ENCODE data around the gene CCNL1.

Gene CCNL1

DNA sequence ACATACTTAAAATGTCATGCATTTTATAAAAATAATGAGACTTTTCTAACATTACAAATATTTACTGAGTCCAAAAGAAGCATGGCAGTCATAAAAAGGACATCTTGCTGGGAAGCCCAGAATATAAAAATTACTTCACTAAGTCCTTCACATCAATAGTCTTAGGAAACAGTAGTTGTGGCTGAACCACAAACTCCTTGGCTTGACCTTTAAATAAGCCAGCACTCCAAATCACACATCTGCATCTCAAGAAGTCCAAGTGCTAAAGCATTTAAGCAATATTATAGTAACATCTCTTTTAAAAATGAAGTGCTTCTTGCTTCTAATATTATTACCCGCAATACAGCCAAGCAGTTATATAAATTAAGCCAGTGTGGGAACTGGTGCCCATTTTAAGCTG, 8.8 kb downstream of the CCNL1 start:
- TF ChIP-seq, protein P1, sequence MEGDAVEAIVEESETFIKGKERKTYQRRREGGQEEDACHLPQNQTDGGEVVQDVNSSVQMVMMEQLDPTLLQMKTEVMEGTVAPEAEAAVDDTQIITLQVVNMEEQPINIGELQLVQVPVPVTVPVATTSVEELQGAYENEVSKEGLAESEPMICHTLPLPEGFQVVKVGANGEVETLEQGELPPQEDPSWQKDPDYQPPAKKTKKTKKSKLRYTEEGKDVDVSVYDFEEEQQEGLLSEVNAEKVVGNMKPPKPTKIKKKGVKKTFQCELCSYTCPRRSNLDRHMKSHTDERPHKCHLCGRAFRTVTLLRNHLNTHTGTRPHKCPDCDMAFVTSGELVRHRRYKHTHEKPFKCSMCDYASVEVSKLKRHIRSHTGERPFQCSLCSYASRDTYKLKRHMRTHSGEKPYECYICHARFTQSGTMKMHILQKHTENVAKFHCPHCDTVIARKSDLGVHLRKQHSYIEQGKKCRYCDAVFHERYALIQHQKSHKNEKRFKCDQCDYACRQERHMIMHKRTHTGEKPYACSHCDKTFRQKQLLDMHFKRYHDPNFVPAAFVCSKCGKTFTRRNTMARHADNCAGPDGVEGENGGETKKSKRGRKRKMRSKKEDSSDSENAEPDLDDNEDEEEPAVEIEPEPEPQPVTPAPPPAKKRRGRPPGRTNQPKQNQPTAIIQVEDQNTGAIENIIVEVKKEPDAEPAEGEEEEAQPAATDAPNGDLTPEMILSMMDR (IDR thresholded peaks at IDR 0.05; ENCODE audit: low read depth, low read length): no peak

DNA sequence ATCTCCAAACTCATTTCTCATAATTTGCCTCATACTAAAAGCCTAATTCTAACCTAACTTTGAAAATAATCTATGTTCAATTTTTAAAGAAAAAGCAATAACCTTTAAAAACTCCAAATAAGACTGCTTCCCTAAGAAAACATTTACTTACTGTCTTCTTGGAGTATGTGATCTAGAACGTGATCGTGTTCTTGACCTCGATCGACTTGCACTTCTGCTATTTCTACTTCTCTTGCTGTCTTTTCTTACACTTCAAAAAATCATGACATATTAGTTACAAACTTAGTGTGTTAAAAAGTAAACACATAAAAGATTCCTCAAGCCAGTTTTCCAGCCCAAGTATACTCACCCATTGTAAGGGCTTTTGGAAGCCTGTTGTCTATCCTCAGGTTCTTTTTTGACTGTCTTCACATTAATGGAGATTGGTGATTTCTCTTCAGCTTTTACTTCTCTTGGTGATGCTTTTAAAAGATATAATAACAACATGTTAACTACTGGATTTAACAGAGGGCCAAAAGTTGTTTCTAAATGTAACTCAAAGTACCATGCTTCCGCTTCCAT, 10.7 kb downstream of the CCNL1 start:
- TF ChIP-seq, protein P1 (IDR thresholded peaks at IDR 0.05; ENCODE audit: low read depth, low read length): no peak

More for the DNA sequence above, 8.8 kb downstream of the CCNL1 start:
- H3K4me3 ChIP-seq (ENCODE audit: low read depth, low read length): no peak overlapping the region

DNA sequence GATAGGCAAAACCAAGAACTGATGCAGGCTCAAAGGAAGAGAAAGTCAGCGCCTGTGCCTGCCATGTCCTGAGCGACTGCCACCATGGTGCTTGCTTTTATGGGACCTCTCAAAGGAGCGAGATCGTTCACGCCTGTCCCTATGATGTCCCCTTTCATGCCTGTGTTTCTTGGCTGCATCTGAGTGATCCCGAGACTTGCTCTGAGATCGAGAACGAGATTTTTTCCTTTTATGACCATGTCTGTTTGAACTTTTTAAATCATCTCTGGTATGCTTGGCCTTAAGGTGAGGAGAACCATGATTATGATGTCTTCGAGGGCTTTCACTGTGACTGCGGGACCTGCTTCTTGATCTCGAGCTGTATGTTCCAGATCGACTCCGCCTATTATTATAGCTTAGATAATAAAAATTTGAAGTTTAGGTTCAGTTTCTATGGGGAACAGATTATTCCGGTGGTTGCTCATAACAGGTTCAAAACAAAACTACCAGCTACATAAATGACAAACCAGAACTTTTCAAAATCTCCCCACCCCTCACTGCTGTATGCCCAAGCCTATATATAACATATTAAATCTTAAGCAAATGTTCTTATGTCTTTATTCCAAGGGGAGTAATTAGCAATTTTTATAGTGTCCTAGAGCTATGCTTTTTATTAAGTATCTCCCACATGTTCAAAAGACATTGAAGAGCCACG, 11.6 kb downstream of the CCNL1 start:
- TF ChIP-seq, protein P1 (IDR thresholded peaks at IDR 0.05; ENCODE audit: low read depth, low read length): no peak
- H3K4me3 ChIP-seq (ENCODE audit: low read depth, low read length): no peak overlapping the region

More for the DNA sequence above, 10.7 kb downstream of the CCNL1 start:
- no peak overlapping the region for H3K4me3 ChIP-seq (ENCODE audit: low read depth, low read length)

DNA sequence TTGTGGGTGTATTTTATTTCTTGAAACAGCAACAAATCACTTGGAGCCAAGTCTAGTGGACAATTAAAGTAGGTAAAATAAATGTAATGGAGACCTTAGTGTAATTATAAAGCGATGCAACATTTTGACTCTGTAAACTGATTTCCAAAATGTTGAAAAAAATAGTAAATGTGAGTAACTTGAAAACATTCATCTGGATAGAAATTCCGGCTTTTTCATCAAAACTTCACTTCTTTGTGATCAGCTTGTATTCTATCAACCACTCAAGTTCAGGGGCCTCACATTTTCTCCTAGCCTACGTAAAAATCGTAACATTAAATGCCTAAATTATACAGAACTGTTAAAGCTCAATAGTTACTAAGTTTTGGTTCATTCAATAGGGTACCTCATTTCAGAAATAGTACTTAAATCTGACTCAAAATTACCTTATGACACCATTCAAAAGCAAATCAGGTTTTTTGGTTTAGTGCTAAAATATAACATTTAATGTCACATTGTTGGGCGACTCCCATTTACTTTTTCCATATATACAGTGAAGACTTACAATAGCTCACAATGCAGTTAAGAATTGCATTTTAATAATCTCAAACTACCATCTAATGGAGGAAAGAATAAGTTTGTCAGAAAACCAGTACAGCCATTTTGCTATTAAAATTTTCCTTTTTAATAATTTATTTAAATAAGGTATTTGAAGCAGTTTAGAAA, 12.7 kb downstream of the CCNL1 start:
- TF ChIP-seq, protein P1 (IDR thresholded peaks at IDR 0.05; ENCODE audit: low read depth, low read length): no peak
- H3K4me3 ChIP-seq (ENCODE audit: low read depth, low read length): no peak overlapping the region

DNA sequence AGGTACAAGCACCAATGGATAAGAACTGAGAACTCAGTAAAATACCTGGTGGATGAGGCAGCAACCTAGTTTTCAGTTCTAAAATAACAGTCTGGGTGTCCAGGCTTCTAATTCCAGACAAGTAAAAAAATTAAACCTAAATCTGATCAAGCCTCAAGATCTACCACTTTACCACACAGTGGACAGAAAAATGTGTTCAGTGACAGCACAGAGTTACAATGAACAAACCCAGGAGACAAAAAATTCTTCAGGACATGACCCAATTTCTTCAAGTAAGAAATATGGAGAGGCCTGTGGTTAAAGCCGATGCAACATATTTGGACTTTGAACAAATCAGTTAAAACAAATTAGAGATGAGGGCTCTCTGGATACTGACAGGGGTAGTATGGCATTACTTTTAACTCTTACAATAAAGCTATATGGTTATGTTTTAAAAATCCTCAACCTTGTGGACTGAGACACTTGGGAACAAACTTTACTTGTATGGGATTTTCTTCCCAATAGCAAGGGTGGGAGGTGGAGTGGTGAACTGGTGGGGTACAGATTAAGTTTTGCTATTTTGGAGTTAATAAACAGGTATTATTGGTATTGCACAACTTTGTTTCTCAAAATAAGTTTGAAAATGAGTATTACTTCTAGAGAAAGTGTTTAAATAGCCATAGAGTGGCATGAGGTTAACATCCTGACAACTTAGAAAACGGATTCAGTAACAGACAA, 14.2 kb downstream of the CCNL1 start:
- TF ChIP-seq, protein P1 (IDR thresholded peaks at IDR 0.05; ENCODE audit: low read depth, low read length): no peak
- no peak overlapping the region for H3K4me3 ChIP-seq (ENCODE audit: low read depth, low read length)

DNA sequence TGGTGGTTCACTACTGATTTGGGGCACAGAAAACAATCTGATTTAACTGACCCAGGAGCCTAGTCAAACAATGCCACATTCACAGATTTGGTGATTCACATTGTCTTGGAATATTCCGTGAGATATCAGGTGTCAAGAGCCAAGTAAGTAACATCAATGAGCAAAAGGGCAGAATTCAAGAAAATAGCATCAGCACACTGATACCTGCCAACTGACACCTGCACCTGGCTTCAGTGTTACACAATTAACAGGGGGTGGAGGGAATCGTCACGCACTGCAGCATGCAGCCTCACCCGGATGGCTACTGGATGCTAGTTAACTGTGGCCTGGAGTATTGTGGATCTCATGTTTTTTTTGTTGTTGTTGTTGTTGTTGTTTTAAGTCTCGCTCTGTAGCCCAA, 17.6 kb downstream of the CCNL1 start:
- H3K4me3 ChIP-seq (ENCODE audit: low read depth, low read length): no peak overlapping the region
- TF ChIP-seq, protein P1 (IDR thresholded peaks at IDR 0.05; ENCODE audit: low read depth, low read length): no peak

Data from WI38 (cell line).